Stimulated activated naive CD8-positive, alpha-beta T cell treated with anti-CD3 and anti-CD28 coated beads, Interleukin-15, Interleukin-2, amounts not matched to agents 100 U/mL and 50 U/mL, for 24 hours (primary cell): ENCODE measurements around the gene MMP23B.
A peak's percentile ranks its signal among the peaks of the same experiment; 100 is the strongest.
"Not testable (repeated sequence)": the region's sequence is repeated elsewhere in the genome, so short reads cannot be mapped to it uniquely, and the experiment has no call there.

Experiments used
- ATAC-seq: fragments of 150-1000 bp; cut with Tn5 transposase; one replicate; pipeline ENCODE4 v1.10.0; 2021
- DNase-seq: peaks from one replicate; pipeline ENCODE4 v3.0.0; 2021

Gene MMP23B

DNA sequence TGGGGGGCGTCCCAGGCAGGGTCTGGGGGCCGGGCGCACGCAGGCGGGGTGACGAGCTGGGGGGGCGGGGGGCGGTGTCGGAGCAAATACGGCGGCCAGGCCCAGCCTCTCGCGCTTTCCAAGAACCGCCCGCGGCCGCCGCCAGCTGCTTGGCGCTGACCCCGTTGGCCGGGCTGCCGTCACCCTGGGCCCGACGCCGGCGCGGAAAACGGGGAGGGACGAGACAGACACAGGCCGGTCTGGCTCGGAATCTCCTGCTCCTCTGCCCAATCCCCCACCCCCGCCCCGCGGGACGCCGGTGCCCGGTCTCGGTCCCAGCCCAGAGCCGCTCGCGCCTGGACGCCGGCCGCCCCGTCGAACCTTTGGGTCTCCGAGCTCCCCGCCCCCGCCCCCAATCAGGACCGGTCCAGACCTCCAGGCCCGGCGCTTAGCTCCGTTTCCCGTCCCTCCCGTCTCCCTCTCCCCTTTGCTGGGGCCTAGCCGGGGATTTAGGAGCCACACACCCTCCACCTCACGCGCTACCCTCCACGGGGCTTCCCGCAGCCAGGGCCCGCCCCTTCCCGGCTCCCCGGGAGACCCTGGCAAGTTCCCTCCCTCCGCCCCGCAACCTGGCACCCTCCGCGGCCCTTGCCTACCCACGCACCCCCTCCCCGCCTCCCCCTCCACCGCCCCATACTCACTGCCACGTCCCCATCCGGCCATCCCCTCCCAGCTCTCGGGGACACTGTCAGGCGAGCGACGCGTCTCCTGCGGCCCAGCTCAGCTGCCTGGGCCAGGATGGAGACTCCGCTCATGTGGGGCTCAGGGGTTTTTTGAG is 800 bp upstream of the MMP23B start:
- DNase-seq: peak; percentile 40
- no peak for ATAC-seq

GRCh38 chr1:1633409-1633808 is 1.4 kb downstream of the MMP23B start:
- DNase-seq, ATAC-seq: not testable (repeated sequence)

- not testable (repeated sequence) for DNase-seq, ATAC-seq
Measured at GRCh38 chr1:1634613-1635012, 2.6 kb downstream of the MMP23B start.

DNA sequence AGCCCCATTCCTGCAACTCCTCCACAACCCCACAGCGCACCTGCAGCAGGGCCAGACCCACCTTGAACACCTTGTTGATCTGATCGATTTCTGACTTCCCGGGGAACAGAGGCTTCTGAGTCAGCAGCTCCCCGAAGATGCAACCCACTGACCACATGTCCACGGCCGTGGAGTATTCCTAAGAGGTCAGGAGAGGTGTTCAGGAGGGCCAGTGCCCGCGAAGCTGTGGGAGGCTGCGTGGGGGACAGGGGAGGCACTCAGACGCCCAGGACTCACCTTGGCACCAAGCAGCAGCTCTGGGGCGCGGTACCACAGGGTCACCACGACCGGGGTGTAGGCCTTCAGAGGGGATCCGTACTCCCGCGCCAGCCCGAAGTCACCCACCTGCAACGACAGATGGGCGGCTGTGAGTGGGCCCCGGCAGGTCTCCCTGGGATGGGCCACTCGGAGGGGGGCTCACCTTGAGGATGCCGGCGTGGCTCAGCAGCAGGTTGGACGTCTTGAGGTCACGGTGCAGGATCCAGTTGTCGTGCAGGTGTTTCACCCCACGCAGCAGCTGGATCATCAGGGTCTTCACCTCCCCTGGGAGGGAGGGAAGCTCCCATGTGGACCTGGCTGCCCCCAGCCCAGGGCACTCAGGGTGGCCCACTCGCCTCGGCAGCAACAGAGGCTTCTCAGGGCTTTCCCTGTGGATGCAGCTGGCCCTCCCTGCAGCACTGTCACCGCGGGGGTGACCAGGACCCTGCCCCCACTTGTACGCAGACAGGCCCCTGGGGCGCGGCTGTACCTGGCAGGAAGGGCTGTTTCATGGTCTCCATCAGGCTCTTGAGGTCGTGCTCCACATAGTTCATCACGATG is 4.9 kb downstream of the MMP23B start:
- not testable (repeated sequence) for DNase-seq, ATAC-seq

DNA sequence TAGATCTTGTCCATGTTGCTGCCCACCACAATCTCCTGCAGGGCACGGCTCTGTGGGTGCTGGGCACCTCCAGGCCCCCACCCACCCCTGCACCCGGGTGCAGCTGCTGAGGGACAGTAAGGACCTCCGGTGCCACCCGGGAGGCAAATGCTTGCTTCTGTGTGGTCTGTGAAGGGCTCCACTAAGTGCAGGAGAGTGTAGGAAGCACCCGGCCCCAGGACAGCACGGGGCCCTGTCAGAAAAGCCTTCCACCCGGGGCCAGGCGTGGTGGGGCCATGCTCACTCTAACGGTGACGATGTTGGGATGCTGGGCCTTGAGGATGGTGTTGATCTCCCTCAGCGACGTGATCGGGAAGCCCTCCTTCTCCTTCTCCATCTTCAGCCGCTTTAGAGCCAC is 5.5 kb downstream of the MMP23B start:
- DNase-seq, ATAC-seq: not testable (repeated sequence)

DNA sequence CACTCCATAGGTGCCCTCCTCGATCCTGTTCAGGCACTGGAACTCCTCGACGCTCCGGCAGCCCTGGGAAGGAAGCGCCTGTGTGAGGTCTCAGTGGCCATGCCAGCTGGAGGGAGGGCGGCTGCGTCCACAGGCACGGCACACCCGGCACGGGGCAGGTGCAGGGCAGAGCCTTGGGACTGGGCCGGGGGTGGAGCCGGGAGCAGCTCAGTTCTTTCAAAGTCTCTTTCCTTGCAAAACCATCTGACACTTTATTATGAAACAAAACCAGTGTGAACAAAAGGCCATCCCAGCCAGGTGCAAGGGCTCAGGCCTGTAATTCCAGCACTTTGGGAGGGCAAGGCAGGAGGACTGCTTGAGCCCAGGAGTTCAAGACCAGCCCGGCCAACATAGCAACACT is 6.6 kb downstream of the MMP23B start:
- not testable (repeated sequence) for ATAC-seq, DNase-seq

DNA sequence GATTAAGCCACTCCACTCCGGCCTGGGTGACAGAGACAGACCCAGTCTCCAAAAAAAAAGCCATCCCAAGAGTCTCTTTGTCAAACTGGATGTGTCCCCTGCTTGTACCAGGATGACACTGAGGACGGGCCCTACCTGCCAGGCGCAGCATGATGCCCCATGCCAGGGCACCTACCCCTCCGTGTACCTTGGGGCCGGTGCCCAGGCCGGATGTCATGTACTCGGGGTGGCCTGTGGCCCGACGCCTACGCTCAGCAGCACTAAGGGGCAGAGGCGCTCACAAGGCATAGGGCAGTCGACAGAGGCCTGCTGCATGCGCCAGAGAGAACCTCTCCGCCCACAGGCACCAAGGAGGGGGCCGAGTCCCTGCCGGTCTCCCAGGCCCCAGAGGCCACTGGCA is 7.4 kb downstream of the MMP23B start:
- ATAC-seq, DNase-seq: not testable (repeated sequence)

- DNase-seq, ATAC-seq: not testable (repeated sequence)
Measured at GRCh38 chr1:1640081-1640480, 8.1 kb downstream of the MMP23B start.

DNA sequence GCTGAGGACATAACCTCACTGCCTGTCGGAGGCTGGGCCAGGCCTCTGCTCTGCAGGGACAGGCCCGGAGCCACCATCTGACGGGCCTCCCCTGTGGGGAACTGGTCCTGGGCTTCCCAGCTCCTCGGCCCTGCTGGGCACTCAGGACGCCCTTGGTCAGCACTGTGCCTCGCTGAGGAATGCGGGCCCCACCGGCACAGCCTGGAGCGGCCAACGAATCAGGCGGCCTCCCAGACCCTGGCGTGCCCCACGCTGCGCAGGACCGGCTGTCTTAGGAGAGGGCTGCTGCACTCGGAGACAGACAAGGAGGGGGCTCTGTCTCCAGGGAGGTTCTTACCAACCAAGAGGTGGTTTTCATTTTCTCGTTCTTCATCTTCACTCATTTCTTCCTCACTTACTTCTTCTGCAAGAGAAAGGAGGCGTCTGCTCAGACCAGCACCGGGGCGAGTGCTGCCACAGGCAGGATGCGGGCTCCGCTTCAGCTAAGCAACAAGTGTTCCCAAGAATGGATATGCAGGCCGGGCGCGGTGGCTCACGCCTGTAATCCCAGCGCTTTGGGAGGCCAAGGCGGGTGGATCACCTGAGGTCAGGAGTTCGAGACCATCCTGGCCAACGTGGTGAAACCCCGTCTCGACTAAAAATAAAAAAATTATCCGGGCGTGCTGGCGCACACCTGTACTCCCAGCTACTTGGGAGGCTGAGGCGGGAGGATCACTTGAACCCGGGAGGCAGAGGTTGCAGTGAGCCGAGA is 8.9 kb downstream of the MMP23B start:
- ATAC-seq, DNase-seq: not testable (repeated sequence)

- not testable (repeated sequence) for DNase-seq, ATAC-seq
Measured at GRCh38 chr1:1646326-1646725, 14.4 kb downstream of the MMP23B start.

GRCh38 chr1:1647567-1648241 is 15.7 kb downstream of the MMP23B start:
- peak; percentile 30 for ATAC-seq
- not testable (repeated sequence) for DNase-seq

- not testable (repeated sequence) for DNase-seq, ATAC-seq
Measured at GRCh38 chr1:1648265-1648664, 16.3 kb downstream of the MMP23B start.

DNA sequence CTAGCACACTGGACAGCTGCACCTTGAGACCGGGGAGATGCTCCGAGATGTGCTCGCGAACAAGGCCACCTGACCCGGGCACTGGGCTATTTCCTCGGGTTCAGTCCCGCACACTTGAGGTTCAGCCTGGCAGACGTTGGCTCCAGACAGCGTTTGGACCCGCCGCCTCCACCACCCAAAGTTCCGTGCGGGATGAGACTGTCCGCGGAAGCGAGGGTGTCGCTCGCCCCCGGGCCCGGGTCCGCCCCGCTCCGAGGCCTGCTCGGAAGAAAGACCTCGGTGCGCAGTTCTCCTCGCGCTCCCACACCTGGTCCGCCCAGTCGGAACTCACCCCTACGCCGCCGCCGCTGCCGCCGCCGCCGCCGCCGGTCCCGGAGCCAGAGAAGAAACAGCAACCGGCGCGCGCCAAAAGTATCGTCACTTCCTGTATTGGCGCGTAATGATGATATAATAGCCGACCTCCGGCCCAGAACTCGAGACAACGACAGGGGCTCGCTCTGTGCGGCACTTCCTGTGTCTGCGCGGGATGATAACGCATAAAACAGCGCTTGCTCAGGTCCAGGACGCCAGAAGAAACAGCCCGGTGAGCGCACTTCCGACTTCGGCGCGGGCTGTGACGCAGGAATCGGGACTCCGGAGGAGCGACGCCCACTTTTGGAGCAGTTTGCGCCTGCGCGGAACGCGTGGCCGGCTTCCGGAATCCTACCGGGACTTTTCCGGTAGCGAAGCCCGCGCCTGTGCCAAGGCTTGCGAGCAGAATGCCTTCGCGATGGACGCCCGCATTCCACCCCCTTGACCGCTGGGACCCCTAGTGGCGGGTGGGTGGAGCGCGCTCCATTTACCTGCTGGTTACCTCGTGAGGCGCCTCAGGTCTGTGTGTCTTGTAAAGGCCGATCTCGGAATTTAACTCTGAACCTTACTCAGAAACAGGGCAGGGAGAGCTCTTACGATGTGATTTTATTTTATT is 26.9 kb downstream of the MMP23B start, which contains the start of gene CDK11B:
CDK11B (minus strand) TSS at position 422 of the 967 bp plus-strand sequence. CDS start 1,519 bp downstream, outside the sequence.
- peak; percentile 98 for ATAC-seq

GRCh38 chr1:1662392-1662791 is 30.4 kb downstream of the MMP23B start:
- not testable (repeated sequence) for DNase-seq

More for the DNA sequence above, 26.9 kb downstream of the MMP23B start, which contains the start of gene CDK11B:
- DNase-seq: peak; percentile 100

DNA sequence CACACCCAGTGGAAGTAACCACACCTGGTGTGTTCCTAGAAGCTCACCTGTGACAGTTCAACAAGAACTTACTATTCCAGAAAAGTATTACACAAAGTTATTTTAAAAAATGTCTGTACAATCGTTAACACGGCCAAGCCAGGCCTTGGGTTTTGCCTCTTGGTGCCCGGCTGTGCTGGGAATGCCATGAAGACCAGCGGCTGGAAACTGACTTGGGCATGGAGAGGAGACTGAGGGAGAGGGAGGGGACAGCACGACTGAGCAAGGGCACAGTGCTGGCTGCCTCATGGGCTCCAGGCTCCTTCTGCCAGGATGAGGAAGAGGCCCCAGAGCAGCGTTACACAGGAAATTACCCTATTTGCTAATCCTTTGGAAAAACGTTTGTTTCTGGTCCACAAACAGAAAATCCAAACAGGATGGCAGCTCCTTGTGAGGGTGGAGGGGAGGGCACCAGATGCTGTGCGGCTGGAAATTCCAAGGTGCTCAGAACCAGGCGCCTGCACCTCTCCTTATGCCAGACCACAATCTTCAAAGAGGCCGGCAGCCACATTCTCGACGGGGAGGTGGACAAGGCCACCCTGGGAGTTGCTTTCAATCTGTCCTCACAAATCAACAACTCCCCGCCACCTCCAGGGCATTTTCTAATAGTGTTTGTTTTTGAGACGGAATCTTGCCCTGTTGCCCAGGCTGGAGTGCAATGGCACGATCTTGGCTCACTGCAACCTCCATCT is 31.0 kb downstream of the MMP23B start:
- ATAC-seq, DNase-seq: not testable (repeated sequence)

More at GRCh38 chr1:1662392-1662791, 30.4 kb downstream of the MMP23B start:
- not testable (repeated sequence) for ATAC-seq

DNA sequence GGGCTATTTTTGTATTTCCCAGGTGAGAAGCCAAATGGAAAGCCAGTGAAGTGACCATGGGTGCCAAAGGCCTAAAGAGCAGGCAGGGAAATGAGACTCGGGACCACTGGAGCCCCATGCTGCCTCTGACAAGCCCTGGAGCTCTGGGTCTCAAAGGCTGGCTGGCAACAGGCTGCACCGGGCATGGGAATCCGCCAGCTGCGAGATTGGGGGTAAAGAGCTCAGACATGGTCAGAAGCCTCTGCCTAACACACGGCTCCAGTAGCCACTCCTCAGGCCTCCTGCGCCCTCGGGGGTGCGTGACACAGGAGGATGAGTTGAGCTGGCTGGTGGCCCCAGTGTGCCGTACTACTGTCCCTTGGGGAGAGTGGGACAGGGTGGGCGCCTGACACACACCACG is 32.3 kb downstream of the MMP23B start:
- not testable (repeated sequence) for ATAC-seq, DNase-seq

DNA sequence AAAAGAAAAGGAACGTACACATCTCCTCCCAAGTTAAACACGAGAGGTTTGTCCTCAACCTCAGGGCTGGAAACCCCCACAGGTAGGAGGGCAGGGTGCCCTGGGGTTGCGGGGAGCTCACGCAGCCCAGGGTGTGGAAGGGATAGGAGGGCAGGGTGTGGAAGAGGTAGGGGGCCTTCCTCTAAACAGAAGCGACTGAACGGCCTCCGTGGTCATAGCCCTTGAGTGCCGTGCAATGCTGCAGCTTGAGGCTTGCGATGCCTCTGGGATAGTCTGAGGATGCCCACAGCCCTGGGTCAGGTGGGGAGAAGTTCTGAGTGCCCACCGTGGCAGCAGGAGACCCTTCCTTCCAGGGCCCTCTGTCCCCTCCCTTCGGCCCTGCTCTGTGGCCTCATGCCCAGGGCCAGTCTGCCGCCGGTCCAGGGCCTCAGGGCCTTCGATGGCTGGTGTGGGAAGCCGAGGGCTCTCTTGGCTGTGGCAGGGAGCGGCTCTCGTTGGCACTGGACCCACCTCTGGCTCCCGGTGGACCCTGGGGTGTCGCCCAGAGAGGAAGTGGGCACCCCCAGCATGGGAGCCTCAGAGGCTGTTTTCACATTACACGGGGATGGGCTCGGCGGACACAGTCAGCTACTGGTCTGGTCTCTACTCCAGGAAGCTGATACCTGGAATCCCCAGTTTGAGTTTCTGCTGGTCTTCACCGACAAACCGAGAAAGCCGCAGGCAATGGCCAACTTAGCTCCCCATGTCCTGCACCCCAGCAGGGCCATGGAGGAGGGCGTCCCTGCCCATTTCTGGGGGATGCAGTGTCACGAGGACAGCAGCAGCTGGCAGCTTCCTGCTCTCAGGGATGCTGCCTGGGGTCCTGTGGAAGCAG is 33.2 kb downstream of the MMP23B start:
- ATAC-seq (peak; percentile 26), DNase-seq (no peak)

- peak; percentile 21 for ATAC-seq
Measured at GRCh38 chr1:1665815-1666251, 33.9 kb downstream of the MMP23B start.

More at GRCh38 chr1:1665815-1666251, 33.9 kb downstream of the MMP23B start:
- peak; percentile 74 for DNase-seq
